GM12873 (cell line): ENCODE measurements around the gene NT5E.

ENCODE experiments used
- CTCF ChIP-seq: IDR thresholded peaks from 2 replicates; pipeline ENCODE4 v1.5.1; 2012; ENCODE audit warnings: low read depth, mild to moderate bottlenecking, moderate library complexity, low read length, control low read depth; ENCODE audit not compliant: insufficient read depth; ENCODE audit errors: missing control alignments

Gene NT5E

DNA sequence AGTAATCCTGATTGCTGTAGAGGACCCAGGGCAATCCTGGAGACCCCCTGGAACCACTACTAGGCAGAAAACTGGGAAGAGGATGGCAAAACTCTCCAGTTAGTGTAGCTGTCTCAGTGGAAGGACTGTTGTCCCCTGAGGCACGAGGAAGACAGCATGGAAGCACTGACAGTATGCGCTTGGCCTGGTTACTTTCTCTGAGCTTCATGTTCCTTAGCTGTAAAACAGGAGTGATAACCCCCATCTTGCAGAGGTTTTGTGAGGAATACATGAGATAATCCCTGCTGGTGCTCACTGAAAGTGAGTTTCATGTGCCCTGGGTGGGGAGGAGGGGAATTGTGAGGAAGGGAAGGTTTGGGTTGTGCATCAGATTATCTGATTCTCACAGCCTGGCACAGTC, 3.2 kb downstream of the NT5E start:
- TF ChIP-seq CTCF, result no peak

GRCh38 chr6:85453490-85453889, 3.6 kb downstream of the NT5E start:
- no peak for TF ChIP-seq CTCF

- TF ChIP-seq CTCF, result no peak
Observed at GRCh38 chr6:85455471-85456026, 5.7 kb downstream of the NT5E start.

GRCh38 chr6:85456782-85457181, 6.9 kb downstream of the NT5E start:
- TF ChIP-seq CTCF, result no peak

- no peak for TF ChIP-seq CTCF
Observed at GRCh38 chr6:85458184-85458583, 8.3 kb downstream of the NT5E start.

GRCh38 chr6:85458782-85459181, 8.9 kb downstream of the NT5E start:
- TF ChIP-seq CTCF, result no peak

GRCh38 chr6:85459224-85459901, 9.5 kb downstream of the NT5E start:
- no peak for TF ChIP-seq CTCF
